VCaP (cell line): ENCODE results near the gene DNM3.

Experiments
- H3K27ac ChIP-seq: fragments of 450-650 bp; 2 replicates; pipeline ENCODE4 v1.5.1; 2017
- TF ChIP-seq, protein P1 (sequence below): fragments of 450-650 bp; conservative IDR thresholded peaks from 2 replicates; pipeline ENCODE4 v1.5.1; 2017; ENCODE audit warnings: mild to moderate bottlenecking, moderate library complexity

DNM3 gene

DNA sequence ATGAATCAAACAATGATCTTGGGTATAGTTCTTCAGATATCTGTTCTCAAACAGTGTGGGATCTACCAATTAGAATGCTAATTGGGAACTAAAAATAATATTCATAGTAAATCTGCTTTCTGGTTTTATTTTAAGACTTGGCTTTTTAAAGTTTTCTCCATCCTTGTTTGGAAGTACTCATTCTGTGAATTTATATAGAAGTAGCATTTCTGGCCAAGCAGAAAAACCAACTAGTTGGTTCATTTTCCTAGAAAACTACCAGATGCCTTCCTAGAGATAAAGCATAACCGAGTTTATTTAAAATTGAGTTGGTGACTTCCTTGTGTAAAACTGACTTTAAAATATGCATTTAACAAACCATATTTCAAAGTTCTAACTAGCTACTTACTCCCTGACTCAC lies 48.8 kb downstream of the DNM3 start:
- H3K27ac ChIP-seq: no peak overlapping the region
- TF ChIP-seq, protein P1, sequence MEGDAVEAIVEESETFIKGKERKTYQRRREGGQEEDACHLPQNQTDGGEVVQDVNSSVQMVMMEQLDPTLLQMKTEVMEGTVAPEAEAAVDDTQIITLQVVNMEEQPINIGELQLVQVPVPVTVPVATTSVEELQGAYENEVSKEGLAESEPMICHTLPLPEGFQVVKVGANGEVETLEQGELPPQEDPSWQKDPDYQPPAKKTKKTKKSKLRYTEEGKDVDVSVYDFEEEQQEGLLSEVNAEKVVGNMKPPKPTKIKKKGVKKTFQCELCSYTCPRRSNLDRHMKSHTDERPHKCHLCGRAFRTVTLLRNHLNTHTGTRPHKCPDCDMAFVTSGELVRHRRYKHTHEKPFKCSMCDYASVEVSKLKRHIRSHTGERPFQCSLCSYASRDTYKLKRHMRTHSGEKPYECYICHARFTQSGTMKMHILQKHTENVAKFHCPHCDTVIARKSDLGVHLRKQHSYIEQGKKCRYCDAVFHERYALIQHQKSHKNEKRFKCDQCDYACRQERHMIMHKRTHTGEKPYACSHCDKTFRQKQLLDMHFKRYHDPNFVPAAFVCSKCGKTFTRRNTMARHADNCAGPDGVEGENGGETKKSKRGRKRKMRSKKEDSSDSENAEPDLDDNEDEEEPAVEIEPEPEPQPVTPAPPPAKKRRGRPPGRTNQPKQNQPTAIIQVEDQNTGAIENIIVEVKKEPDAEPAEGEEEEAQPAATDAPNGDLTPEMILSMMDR: no peak

GRCh38 chr1:171896936-171897703 lies 55.8 kb downstream of the DNM3 start:
- H3K27ac ChIP-seq: no peak overlapping the region
- TF ChIP-seq, protein P1: no peak

GRCh38 chr1:171898941-171899340 lies 57.6 kb downstream of the DNM3 start:
- H3K27ac ChIP-seq: no peak overlapping the region
- TF ChIP-seq, protein P1: no peak

DNA sequence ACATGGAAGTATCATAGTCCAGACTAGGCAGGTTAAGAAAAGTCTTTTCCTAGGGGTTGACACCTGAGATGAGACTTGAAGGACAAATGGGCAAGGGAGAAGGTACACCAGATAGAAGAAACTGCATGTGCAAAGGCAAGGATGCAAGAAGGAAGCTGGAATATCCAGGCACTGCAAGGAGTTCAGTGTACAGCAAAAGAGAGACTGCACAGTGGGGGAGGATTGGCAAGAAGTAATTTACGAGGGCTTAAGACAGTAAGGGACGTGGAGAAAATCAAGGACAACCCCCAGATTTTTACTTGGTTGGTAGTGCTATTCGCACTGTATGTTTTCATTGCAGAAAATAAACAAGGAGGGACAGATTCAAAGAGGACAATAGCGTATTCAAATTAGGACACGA lies 58.5 kb downstream of the DNM3 start:
- no peak overlapping the region for H3K27ac ChIP-seq
- TF ChIP-seq, protein P1: no peak

DNA sequence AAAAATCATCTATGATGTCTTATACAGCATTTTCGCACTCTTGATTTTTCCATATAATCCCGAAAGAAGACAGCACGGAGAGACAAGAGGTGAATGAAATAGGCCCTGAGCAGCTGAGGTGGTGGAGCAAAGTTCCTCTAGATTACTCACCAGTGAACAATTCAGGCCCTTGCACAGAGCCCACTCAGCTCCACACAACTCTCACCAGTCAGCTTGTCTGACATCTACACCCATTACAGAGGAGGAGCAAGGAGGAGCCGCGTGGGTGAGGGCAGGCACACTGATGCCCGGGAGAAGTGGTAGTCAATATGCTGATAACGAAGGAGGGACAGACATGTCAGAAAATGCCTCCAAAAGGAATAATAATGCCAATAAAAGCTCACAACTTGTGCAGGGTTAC lies 59.9 kb downstream of the DNM3 start:
- TF ChIP-seq, protein P1: no peak
- H3K27ac ChIP-seq: no peak overlapping the region

DNA sequence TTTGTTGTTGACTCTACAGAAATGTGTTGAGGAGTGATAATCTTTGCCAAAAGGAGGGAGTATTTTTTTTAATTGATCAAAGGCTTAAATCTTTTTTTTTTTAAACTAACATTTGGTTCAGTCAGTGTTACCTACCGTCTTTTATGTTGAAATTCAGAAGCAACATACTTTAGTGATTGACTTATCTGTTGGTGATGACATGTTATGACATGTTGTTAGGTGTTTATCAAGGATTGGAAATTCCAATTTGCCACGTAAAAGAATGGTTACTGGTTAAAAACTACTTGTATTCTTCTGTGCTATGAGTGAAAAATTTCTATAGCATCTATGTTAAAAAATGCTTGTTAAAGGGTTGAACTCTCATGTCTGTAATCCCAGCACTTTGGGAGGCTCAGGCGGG lies 61.2 kb downstream of the DNM3 start:
- H3K27ac ChIP-seq: no peak overlapping the region
- TF ChIP-seq, protein P1: no peak

GRCh38 chr1:171904778-171905450 lies 63.6 kb downstream of the DNM3 start:
- H3K27ac ChIP-seq: no peak overlapping the region
- TF ChIP-seq, protein P1: no peak
